PC-3 (cell line): ENCODE data around the gene ATE1. TPM values are rescaled to one million over a fixed set of nuclear protein-coding genes. Genes with fewer than 3 reads are reported as not detected.

Experiments
- ATAC-seq: fragments of 200-7000 bp; cut with Tn5 transposase; 2 replicates; pipeline ENCODE4 v1.9.1; 2020; ENCODE audit warnings: mild to moderate bottlenecking, moderate library complexity
- BruUV-seq: library from RNA; stranded (reverse); fragments of 400-500 nt; replicated peaks from 2 replicates; lab custom pipeline; 2021; lab: Mats Ljungman, UMichigan
- CTCF ChIA-PET: fragments of 300-600 bp; sonication (Branson Sonifier 250); formaldehyde crosslinking; loops from one replicate; lab custom pipeline; 2022; ENCODE audit warnings: antibody characterized with exemption; lab: Charles Lee
- POLR2A ChIA-PET: fragments of 300-600 bp; sonication (Branson Sonifier 250); formaldehyde crosslinking; loops from one replicate; lab custom pipeline; 2022; ENCODE audit warnings: antibody characterized with exemption; ENCODE audit not compliant: unreplicated experiment; lab: Charles Lee
- DNase-seq: peaks from one replicate; pipeline ENCODE4 v3.0.0-alpha.2; 2015
- H2AFZ ChIP-seq: fragments of 300-600 bp; sonication (generic); 2 replicates; pipeline ENCODE4 v1.6.0; 2016; ENCODE audit warnings: antibody characterized with exemption, low read length
- H3F3A ChIP-seq: fragments of 300-600 bp; sonication (generic); one replicate; pipeline ENCODE4 v1.6.0; 2017; ENCODE audit warnings: antibody characterized with exemption, low read length, control low read depth, mild to moderate bottlenecking; ENCODE audit not compliant: unreplicated experiment
- H3K27ac ChIP-seq: fragments of 300-600 bp; sonication (generic); 2 replicates; pipeline ENCODE4 v1.5.1; 2016; ENCODE audit warnings: mild to moderate bottlenecking, low read length
- H3K27me3 ChIP-seq: fragments of 300-600 bp; sonication (generic); 2 replicates; pipeline ENCODE4 v1.6.1; 2016; ENCODE audit warnings: low read length, mixed read lengths
- H3K36me3 ChIP-seq: fragments of 300-600 bp; sonication (generic); 2 replicates; pipeline ENCODE4 v1.6.1; 2016; ENCODE audit warnings: low read depth, mixed run types, low read length, mixed read lengths
- H3K4me1 ChIP-seq: fragments of 300-600 bp; sonication (generic); 2 replicates; pipeline ENCODE4 v1.5.1; 2016; ENCODE audit warnings: low read length; ENCODE audit not compliant: insufficient read depth
- H3K4me2 ChIP-seq: fragments of 300-600 bp; sonication (generic); 2 replicates; pipeline ENCODE4 v1.6.0; 2016; ENCODE audit warnings: low read length
- H3K4me3 ChIP-seq: fragments of 300-600 bp; sonication (generic); 2 replicates; pipeline ENCODE4 v1.5.1; 2016; ENCODE audit warnings: mild to moderate bottlenecking, low read length, mixed read lengths
- H3K79me2 ChIP-seq: fragments of 300-600 bp; sonication (generic); 2 replicates; pipeline ENCODE4 v1.6.1; 2017; ENCODE audit warnings: low read length, mixed read lengths
- H3K9ac ChIP-seq: fragments of 300-600 bp; sonication (generic); 2 replicates; pipeline ENCODE4 v1.6.0; 2016; ENCODE audit warnings: mild to moderate bottlenecking, low read length
- H3K9me2 ChIP-seq: fragments of 300-600 bp; sonication (generic); replicated peaks from 2 replicates; pipeline ENCODE4 v1.6.1; 2016; ENCODE audit warnings: mixed run types, low read length, mixed read lengths
- H3K9me3 ChIP-seq: fragments of 300-600 bp; sonication (generic); 2 replicates; pipeline ENCODE4 v1.6.1; 2016; ENCODE audit warnings: low read length, mixed read lengths
- H4K20me1 ChIP-seq: fragments of 300-600 bp; sonication (generic); 2 replicates; pipeline ENCODE4 v1.6.1; 2016; ENCODE audit warnings: low read length, mixed read lengths
- EZH2 ChIP-seq: fragments of 300-600 bp; sonication (generic); IDR thresholded peaks from one replicate; pipeline ENCODE4 v1.6.1; 2017; ENCODE audit warnings: antibody characterized with exemption, mild to moderate bottlenecking, low read length; ENCODE audit not compliant: unreplicated experiment
- EZH2phosphoT487 ChIP-seq: fragments of 300-600 bp; sonication (generic); IDR thresholded peaks from 2 replicates; pipeline ENCODE4 v1.6.1; 2018; ENCODE audit warnings: mild to moderate bottlenecking, antibody characterized with exemption, low read length, borderline replicate concordance
- intact Hi-C: fragments of 100-400 bp; cut with micrococcal nuclease; formaldehyde crosslinking; loops from 2 replicates; pipeline ENCODE4 v1.9.0; 2023
- total RNA-seq: library from RNA; depleted of rRNA; stranded (reverse); fragments of >200 nt; gene quantifications from 2 replicates; pipeline ENCODE4 v1.2.3, GENCODE V29; 2014
- TF ChIP-seq, protein P1 (sequence below): fragments of 300-600 bp; sonication (generic); conservative IDR thresholded peaks from 2 replicates; pipeline ENCODE4 v1.5.1; 2017; ENCODE audit warnings: antibody characterized with exemption, low read depth, mild to moderate bottlenecking, low read length

ATE1 gene
- total RNA-seq, 1 experiment from 2014 or later, result 12.8 TPM

DNA sequence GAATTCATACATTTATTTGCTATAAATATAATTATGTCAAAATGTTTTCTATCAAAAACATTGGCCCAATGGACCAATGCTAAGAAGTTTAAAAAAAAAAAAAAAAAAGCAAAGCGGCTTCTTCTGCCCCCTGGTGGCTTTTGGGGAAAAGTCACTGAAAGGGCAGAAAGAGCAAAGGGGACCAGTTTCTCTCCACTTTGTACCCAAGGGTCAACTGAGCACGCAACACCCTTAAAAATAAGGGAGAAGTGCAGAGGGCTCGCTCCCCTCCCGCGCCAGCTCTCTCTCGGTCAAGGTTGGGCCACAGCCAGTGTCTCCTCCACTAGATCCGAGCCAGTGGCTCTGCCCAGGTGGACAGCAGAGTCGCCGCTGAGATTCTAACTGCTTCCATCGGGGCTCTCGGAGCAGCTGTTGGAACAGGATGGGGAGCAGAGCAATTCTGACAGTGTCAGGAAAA lies 193.2 kb downstream of the ATE1 start:
- CTCF ChIA-PET, result no interaction called here
- Histone ChIP-seq H3K27me3 (no peaks in the 10 kb centered on the region), H3K9ac (no peak overlapping the region), H3K4me2 (peak overlapping the region; percentile 59), H3K4me1 (no peaks in the 10 kb centered on the region), H4K20me1 (no peaks in the 10 kb centered on the region), H3K27ac (no peak overlapping the region), H3F3A (no peaks in the 10 kb centered on the region), H3K79me2 (no peaks in the 10 kb centered on the region), H3K4me3 (0 out of 2 replicates have a peak overlapping the region, but pooled peaks have one; percentile 21), H3K9me2 (no peaks in the 10 kb centered on the region), H3K9me3 (no peaks in the 10 kb centered on the region), H3K36me3 (no peaks in the 10 kb centered on the region), H2AFZ (peak overlapping the region; percentile 33; the same call in 1 of the 2 replicates)
- no TSS peak for BruUV-seq
- 0 out of 2 replicates have a peak, but pooled peaks have one; percentile 29 for ATAC-seq
- TF ChIP-seq, protein P1, sequence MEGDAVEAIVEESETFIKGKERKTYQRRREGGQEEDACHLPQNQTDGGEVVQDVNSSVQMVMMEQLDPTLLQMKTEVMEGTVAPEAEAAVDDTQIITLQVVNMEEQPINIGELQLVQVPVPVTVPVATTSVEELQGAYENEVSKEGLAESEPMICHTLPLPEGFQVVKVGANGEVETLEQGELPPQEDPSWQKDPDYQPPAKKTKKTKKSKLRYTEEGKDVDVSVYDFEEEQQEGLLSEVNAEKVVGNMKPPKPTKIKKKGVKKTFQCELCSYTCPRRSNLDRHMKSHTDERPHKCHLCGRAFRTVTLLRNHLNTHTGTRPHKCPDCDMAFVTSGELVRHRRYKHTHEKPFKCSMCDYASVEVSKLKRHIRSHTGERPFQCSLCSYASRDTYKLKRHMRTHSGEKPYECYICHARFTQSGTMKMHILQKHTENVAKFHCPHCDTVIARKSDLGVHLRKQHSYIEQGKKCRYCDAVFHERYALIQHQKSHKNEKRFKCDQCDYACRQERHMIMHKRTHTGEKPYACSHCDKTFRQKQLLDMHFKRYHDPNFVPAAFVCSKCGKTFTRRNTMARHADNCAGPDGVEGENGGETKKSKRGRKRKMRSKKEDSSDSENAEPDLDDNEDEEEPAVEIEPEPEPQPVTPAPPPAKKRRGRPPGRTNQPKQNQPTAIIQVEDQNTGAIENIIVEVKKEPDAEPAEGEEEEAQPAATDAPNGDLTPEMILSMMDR, result peak; percentile 69
- TF ChIP-seq EZH2phosphoT487, result no peak
- peak; percentile 37 for DNase-seq
- intact Hi-C loops, result loop anchor here (1.0 to 10.0 kb wide), 3 partner anchors 120 to 792 kb away; no protein-coding TSS in a partner anchor
- POLR2A ChIA-PET, result no interaction called here

- Histone ChIP-seq H3K36me3 (no peaks in the 10 kb centered on the region), H3K9me2 (no peaks in the 10 kb centered on the region), H3K9ac (no peak overlapping the region), H3K27me3 (no peaks in the 10 kb centered on the region), H4K20me1 (no peaks in the 10 kb centered on the region), H3K27ac (no peak overlapping the region), H3K79me2 (no peaks in the 10 kb centered on the region), H3F3A (no peaks in the 10 kb centered on the region), H3K9me3 (no peaks in the 10 kb centered on the region), H3K4me3 (no peak overlapping the region), H3K4me1 (no peaks in the 10 kb centered on the region), H3K4me2 (no peak overlapping the region), H2AFZ (no peak overlapping the region)
- CTCF ChIA-PET, result no interaction called here
- no peak for ATAC-seq
- POLR2A ChIA-PET, result no interaction called here
- intact Hi-C loops, result loop anchor here (10.0 kb wide), 2 partner anchors 118 to 152 kb away; no protein-coding TSS in a partner anchor
- no TSS peak for BruUV-seq
- TF ChIP-seq, protein P1, result no peak
- TF ChIP-seq EZH2phosphoT487 (no peak), EZH2 (no peak)
- DNase-seq, result no peak
These were observed 195.0 kb downstream of the ATE1 start for GRCh38 chr10:121732656-121733445.

DNA sequence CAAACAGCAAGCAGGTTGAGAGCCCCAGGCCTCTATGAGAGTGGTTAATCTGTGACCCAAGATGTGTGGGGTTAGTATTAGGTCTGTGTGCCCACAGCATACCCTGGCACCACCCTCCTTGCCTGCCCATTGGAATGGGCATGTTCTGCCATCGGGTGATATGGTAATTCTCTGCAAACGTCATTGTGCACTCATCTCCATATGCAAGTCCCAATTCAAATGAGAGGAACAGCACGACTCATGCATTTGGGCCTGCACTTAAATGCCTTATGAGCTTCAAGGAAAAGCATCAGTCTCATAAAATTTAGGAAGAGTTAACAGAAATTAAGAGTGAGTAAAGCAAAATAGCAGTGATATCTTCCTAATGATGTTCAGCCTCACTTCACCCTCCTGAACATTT lies 195.7 kb downstream of the ATE1 start:
- no peak overlapping the region for H3K27ac ChIP-seq
- no TSS peak for BruUV-seq
- POLR2A ChIA-PET, result no interaction called here

More for the DNA sequence above, 195.7 kb downstream of the ATE1 start:
- Histone ChIP-seq H3K9ac (no peak overlapping the region), H3K9me2 (no peaks in the 10 kb centered on the region), H3K4me1 (no peaks in the 10 kb centered on the region), H3K4me3 (no peak overlapping the region), H3F3A (no peaks in the 10 kb centered on the region), H2AFZ (no peak overlapping the region), H3K4me2 (no peak overlapping the region), H4K20me1 (no peaks in the 10 kb centered on the region), H3K79me2 (no peaks in the 10 kb centered on the region), H3K9me3 (no peaks in the 10 kb centered on the region), H3K27me3 (no peaks in the 10 kb centered on the region), H3K36me3 (no peaks in the 10 kb centered on the region)
- CTCF ChIA-PET, result no interaction called here
- TF ChIP-seq EZH2phosphoT487 (no peak), EZH2 (no peak)
- TF ChIP-seq, protein P1, result no peak
- no peak for ATAC-seq
- DNase-seq, result no peak
- intact Hi-C loops, result loop anchor here (10.0 kb wide), 2 partner anchors 117 to 153 kb away; no protein-coding TSS in a partner anchor
